ENCODE measurements around the gene KLHL14. TPM values are rescaled to one million over a fixed set of nuclear protein-coding genes. Genes with fewer than 3 reads are reported as not detected.

Gene KLHL14
- total RNA-seq, 4 donors from 2014 or later, result 18.9 to 36.5 (median 29.3) TPM

GRCh38 chr18:32760391-32760790 is 12.4 kb downstream of the KLHL14 start:
- H3K27ac ChIP-seq, result no peak overlapping the region
- no peak for DNase-seq
- 49 to 58% methylated on average over 6 of the region's 6 CpGs for WGBS, 2 donors
- no peaks in the 10 kb centered on the region for H3K9me3 ChIP-seq
- H3K4me3 ChIP-seq (replicated peaks in 1 of 3), result no peak overlapping the region
- no peaks in the 10 kb centered on the region for H3K36me3 ChIP-seq
- intact Hi-C loops (cut with DNase I), result no loop called here
- H3K4me1 ChIP-seq, result peaks cover 0 to 7% of the 10 kb centered on the region in 2 donors
- TF ChIP-seq CTCF (IDR thresholded peaks at IDR 0.05), result no peak
- no peak for TF ChIP-seq POLR2A (IDR thresholded peaks at IDR 0.05)
- no peaks in the 10 kb centered on the region for H3K27me3 ChIP-seq

GRCh38 chr18:32759611-32760167 is 13.1 kb downstream of the KLHL14 start:
- H3K27ac ChIP-seq, result no peak overlapping the region
- TF ChIP-seq CTCF (IDR thresholded peaks at IDR 0.05), result no peak
- TF ChIP-seq POLR2A (IDR thresholded peaks at IDR 0.05), result no peak
- H3K27me3 ChIP-seq, result no peaks in the 10 kb centered on the region
- no peak for DNase-seq
- intact Hi-C loops (cut with DNase I), result no loop called here
- 87 to 94% methylated on average over 2 of the region's 2 CpGs for WGBS, 2 donors
- H3K4me3 ChIP-seq (replicated peaks in 1 of 3), result no peak overlapping the region
- no peaks in the 10 kb centered on the region for H3K36me3 ChIP-seq
- peaks cover 0 to 1% of the 10 kb centered on the region in 2 donors for H3K4me1 ChIP-seq
- no peaks in the 10 kb centered on the region for H3K9me3 ChIP-seq

GRCh38 chr18:32754508-32755263 is 18.1 kb downstream of the KLHL14 start:
- no peak for DNase-seq
- intact Hi-C loops (cut with DNase I), result no loop called here
- H3K9me3 ChIP-seq, result no peaks in the 10 kb centered on the region
- 57 to 58% methylated on average over 7 of the region's 7 CpGs for WGBS, 2 donors
- H3K4me1 ChIP-seq, result no peaks in the 10 kb centered on the region
- no peaks in the 10 kb centered on the region for H3K27me3 ChIP-seq
- no peak overlapping the region for H3K27ac ChIP-seq
- H3K36me3 ChIP-seq, result no peaks in the 10 kb centered on the region
- no peak overlapping the region for H3K4me3 ChIP-seq (replicated peaks in 1 of 3)
- TF ChIP-seq CTCF (IDR thresholded peaks at IDR 0.05), result no peak
- no peak for TF ChIP-seq POLR2A (IDR thresholded peaks at IDR 0.05)

GRCh38 chr18:32753656-32754260 is 19.1 kb downstream of the KLHL14 start:
- no peaks in the 10 kb centered on the region for H3K36me3 ChIP-seq
- H3K27me3 ChIP-seq, result no peaks in the 10 kb centered on the region
- no peaks in the 10 kb centered on the region for H3K4me1 ChIP-seq
- DNase-seq, result no peak
- intact Hi-C loops (cut with DNase I), result no loop called here
- no peak overlapping the region for H3K27ac ChIP-seq
- no peak for TF ChIP-seq POLR2A (IDR thresholded peaks at IDR 0.05)
- TF ChIP-seq CTCF (IDR thresholded peaks at IDR 0.05), result no peak
- H3K9me3 ChIP-seq, result no peaks in the 10 kb centered on the region
- 74 to 79% methylated on average over 4 of the region's 4 CpGs for WGBS, 2 donors
- no peak overlapping the region for H3K4me3 ChIP-seq (replicated peaks in 1 of 3)

- Histone ChIP-seq H3K27me3 (no peaks in the 10 kb centered on the region), H3K27ac (no peak overlapping the region), H3K4me3 (replicated peaks in 1 of 3) (no peak overlapping the region), H3K36me3 (no peaks in the 10 kb centered on the region), H3K9me3 (no peaks in the 10 kb centered on the region), H3K4me1 (no peaks in the 10 kb centered on the region)
- no peak for DNase-seq
- TF ChIP-seq CTCF (IDR thresholded peaks at IDR 0.05) (no peak), POLR2A (IDR thresholded peaks at IDR 0.05) (no peak)
- intact Hi-C loops (cut with DNase I), result no loop called here
- WGBS, 2 donors, result 97 to 99% methylated on average over 3 of the region's 3 CpGs
Measured at GRCh38 chr18:32750328-32750727, 22.5 kb downstream of the KLHL14 start.
